HCT116 (cell line): Measurements from ENCODE around the gene WEE1. TPM values are rescaled to one million over a fixed set of nuclear protein-coding genes. Genes with fewer than 3 reads are reported as not detected.

Experiments
- ATAC-seq: fragments of 200-7000 bp; cut with Tn5 transposase; 2 replicates; pipeline ENCODE4 v1.9.1; 2020; ENCODE audit warnings: mild to moderate bottlenecking, moderate library complexity
- BruUV-seq: library from RNA; stranded (reverse); fragments of 400-500 nt; replicated peaks from 2 replicates; lab custom pipeline; 2021; lab: Mats Ljungman, UMichigan
- CTCF ChIA-PET: fragments of 300-600 bp; sonication (Branson Sonifier 250); formaldehyde crosslinking; loops from one replicate; lab custom pipeline; 2021; ENCODE audit warnings: antibody characterized with exemption; lab: Charles Lee
- POLR2A ChIA-PET: fragments of 300-600, 350-600 bp; sonication (Branson Sonifier 250); formaldehyde crosslinking; loops from one replicate; lab custom pipeline; 2021; ENCODE audit warnings: antibody characterized with exemption; lab: Charles Lee
- RAD21 ChIA-PET, 2 experiments: fragments of 300-600 bp; sonication (Branson Sonifier 250); formaldehyde crosslinking; loops; one replicate each; lab custom pipeline; 2023; ENCODE audit warnings: low total read pairs in 2 of 2; ENCODE audit not compliant: uncharacterized antibody in 2 of 2, unreplicated experiment in 2 of 2, low non-redundant PET in 1 of 2; lab: Charles Lee
- DNase-seq: peaks from one replicate; pipeline ENCODE4 v3.0.0-alpha.2; 2010; ENCODE audit warnings: low read depth, low spot score
- H2AFZ ChIP-seq: fragments of 200-600 bp; shearing (Covaris generic), sonication (generic); 2 replicates; pipeline ENCODE4 v1.6.1; 2017; ENCODE audit warnings: low read depth, mixed run types, mixed read lengths, antibody characterized with exemption, low read length; ENCODE audit not compliant: poor library complexity, severe bottlenecking
- H3K27ac ChIP-seq: 2 replicates; pipeline ENCODE4 v1.5.1; 2012; ENCODE audit warnings: low read depth, low read length
- H3K27me3 ChIP-seq: fragments of 200-600 bp; sonication (generic); 2 replicates; pipeline ENCODE4 v1.6.1; 2016; ENCODE audit warnings: mixed run types, low read length, mixed read lengths; ENCODE audit not compliant: insufficient read depth
- H3K36me3 ChIP-seq, 2 experiments: fragments of 200-500 bp in 1 of 2; fragments of 200-600 bp in 1 of 2; sonication (Bioruptor generic) in 1 of 2; sonication (generic) in 1 of 2; 2 replicates each; pipeline versions ENCODE4 v1.5.1 to v1.6.1; 2014 to 2016; ENCODE audit warnings: low read length in 2 of 2, inconsistent platforms in 1 of 2, mixed read lengths in 1 of 2, mixed run types in 1 of 2; ENCODE audit not compliant: insufficient read depth in 2 of 2, control insufficient read depth in 1 of 2
- H3K4me1 ChIP-seq, 2 experiments: fragments of 200-600 bp in 1 of 2; sonication (generic) in 1 of 2; 2 replicates each; pipeline versions ENCODE4 v1.5.1 to v1.6.1; 2012 to 2017; ENCODE audit warnings: low read length in 2 of 2, inconsistent platforms in 1 of 2, mild to moderate bottlenecking in 1 of 2, mixed read lengths in 1 of 2, mixed run types in 1 of 2, moderate library complexity in 1 of 2; ENCODE audit not compliant: insufficient read depth in 2 of 2, control insufficient read depth in 1 of 2
- H3K4me2 ChIP-seq: fragments of 200-600 bp; sonication (generic); 2 replicates; pipeline ENCODE4 v1.6.1; 2017; ENCODE audit warnings: mixed run types, low read length, mixed read lengths
- H3K4me3 ChIP-seq, 2 experiments: fragments of 200-600 bp in 1 of 2; sonication (generic) in 1 of 2; replicated peaks in 1 of 2; 2 replicates each; pipeline ENCODE4 v1.5.1; 2011 to 2016; ENCODE audit warnings: low read length in 2 of 2, control low read depth in 1 of 2, low read depth in 1 of 2, mild to moderate bottlenecking in 1 of 2, mixed read lengths in 1 of 2, mixed run types in 1 of 2
- H3K79me2 ChIP-seq: fragments of 200-600 bp; sonication (generic); 2 replicates; pipeline ENCODE4 v1.6.1; 2017; ENCODE audit warnings: mild to moderate bottlenecking, mixed run types, low read length, moderate library complexity, mixed read lengths; ENCODE audit not compliant: insufficient read depth
- H3K9ac ChIP-seq: fragments of 200-600 bp; sonication (generic); 2 replicates; pipeline ENCODE4 v1.6.1; 2016; ENCODE audit warnings: low read length, mixed read lengths
- H3K9me2 ChIP-seq: fragments of 200-600 bp; sonication (generic), shearing (Covaris generic); 2 replicates; pipeline ENCODE4 v1.6.1; 2017; ENCODE audit warnings: mixed run types, mild to moderate bottlenecking, moderate library complexity; ENCODE audit not compliant: insufficient read depth
- H3K9me3 ChIP-seq, 2 experiments: fragments of 200-500 bp in 1 of 2; fragments of 200-600 bp in 1 of 2; sonication (Bioruptor generic) in 1 of 2; sonication (generic) in 1 of 2; 2 replicates each; pipeline ENCODE4 v1.6.1; 2014 to 2017; ENCODE audit warnings: low read length in 2 of 2, mixed read lengths in 2 of 2, inconsistent platforms in 1 of 2, low read depth in 1 of 2, mild to moderate bottlenecking in 1 of 2, mixed run types in 1 of 2, moderate library complexity in 1 of 2; ENCODE audit not compliant: control insufficient read depth in 1 of 2, insufficient read depth in 1 of 2
- H4K20me1 ChIP-seq: fragments of 200-600 bp; sonication (generic), shearing (Covaris generic); 2 replicates; pipeline ENCODE4 v1.6.1; 2017; ENCODE audit warnings: mixed run types, mild to moderate bottlenecking, moderate library complexity; ENCODE audit not compliant: insufficient read depth
- CBX3 ChIP-seq: IDR thresholded peaks from 2 replicates; pipeline ENCODE4 v1.6.1; 2012; ENCODE audit warnings: low read depth
- POLR2A ChIP-seq: IDR thresholded peaks from 2 replicates; pipeline ENCODE4 v1.7.0; 2011; ENCODE audit warnings: borderline replicate concordance; ENCODE audit not compliant: insufficient read depth, insufficient read length; ENCODE audit errors: extremely low read depth
- REST ChIP-seq: IDR thresholded peaks from 2 replicates; pipeline ENCODE4 v1.6.1; 2012; ENCODE audit warnings: low read depth
- ZBTB33 ChIP-seq: IDR thresholded peaks from 2 replicates; pipeline ENCODE4 v1.6.1; 2011; ENCODE audit warnings: mild to moderate bottlenecking, low read length, moderate library complexity; ENCODE audit not compliant: insufficient replicate concordance; ENCODE audit errors: extremely low read depth
- ZFX ChIP-seq: fragments of 450-650 bp; IDR thresholded peaks from 2 replicates; pipeline ENCODE4 v1.6.1; 2017
- ZNF274 ChIP-seq: fragments of 200-500 bp; sonication (Bioruptor generic); IDR thresholded peaks from 2 replicates; pipeline ENCODE4 v1.6.1; 2014; ENCODE audit warnings: mild to moderate bottlenecking, low read depth, low read length, inconsistent platforms
- intact Hi-C: fragments of 100-400 bp; cut with micrococcal nuclease; formaldehyde crosslinking; loops from 2 replicates; pipeline ENCODE4 v1.10.0; 2022
- total RNA-seq: library from RNA; stranded (reverse); gene quantifications from one replicate; pipeline ENCODE4 v1.2.1, GENCODE V29; 2021; ENCODE audit not compliant: unreplicated experiment

The WEE1 gene
- total RNA-seq, 1 experiment from 2014 or later: 50.8 TPM

- CTCF ChIA-PET: interaction anchor here (2.4 kb wide), 1 partner anchor 11 kb away, joined by 17 read pairs; no protein-coding TSS in a partner anchor
- Histone ChIP-seq H3K9me2 (no peaks in the 10 kb centered on the region), H3K36me3 (peaks cover 0 to 5% of the 10 kb centered on the region in 2 experiments; a peak in 1 of 4 replicates), H3K27me3 (no peaks in the 10 kb centered on the region), H3K9ac (no peak overlapping the region), H3K79me2 (no peaks in the 10 kb centered on the region), H3K4me2 (no peak overlapping the region), H2AFZ (no peak overlapping the region), H3K27ac (no peak overlapping the region), H3K4me1 (peaks cover 14 to 15% of the 10 kb centered on the region in 2 experiments; a peak in 3 of 4 replicates), H3K9me3 (no peaks in the 10 kb centered on the region), H4K20me1 (no peaks in the 10 kb centered on the region), H3K4me3 (no peak overlapping the region)
- no TSS peak for BruUV-seq
- ATAC-seq (no peak), DNase-seq (no peak)
- RAD21 ChIA-PET: no interaction called here
- TF ChIP-seq ZBTB33 (no peak), REST (no peak), ZFX (no peak), POLR2A (no peak), ZNF274 (no peak), CBX3 (no peak)
- intact Hi-C loops: no loop called here
- POLR2A ChIA-PET: no interaction called here
Observed at GRCh38 chr11:9524001-9524400, 49.5 kb upstream of the WEE1 start.
